GM10248 (cell line): ENCODE data around the gene B4GALT1.

ENCODE experiments used
- CTCF ChIA-PET: fragments of 300-600 bp; sonication (Branson Sonifier 250); formaldehyde crosslinking; extraction: SDS; loops from one replicate; lab custom pipeline; 2021; ENCODE audit warnings: antibody characterized with exemption; lab: Yijun Ruan, JAX
- POLR2A ChIA-PET: fragments of 350-650 bp; sonication (Branson Sonifier 250); formaldehyde crosslinking; extraction: SDS; loops from one replicate; lab custom pipeline; 2020; ENCODE audit warnings: antibody characterized with exemption; lab: Yijun Ruan, JAX
- DNase-seq: peaks from one replicate; pipeline ENCODE4 v3.0.0; 2012; ENCODE audit errors: extremely low spot score
- TF ChIP-seq, protein P1 (sequence below): IDR thresholded peaks from 2 replicates; pipeline ENCODE4 v1.5.1; 2012; ENCODE audit warnings: mild to moderate bottlenecking, low read depth; ENCODE audit errors: extremely low read depth, missing control alignments, control extremely low read depth

The B4GALT1 gene

DNA sequence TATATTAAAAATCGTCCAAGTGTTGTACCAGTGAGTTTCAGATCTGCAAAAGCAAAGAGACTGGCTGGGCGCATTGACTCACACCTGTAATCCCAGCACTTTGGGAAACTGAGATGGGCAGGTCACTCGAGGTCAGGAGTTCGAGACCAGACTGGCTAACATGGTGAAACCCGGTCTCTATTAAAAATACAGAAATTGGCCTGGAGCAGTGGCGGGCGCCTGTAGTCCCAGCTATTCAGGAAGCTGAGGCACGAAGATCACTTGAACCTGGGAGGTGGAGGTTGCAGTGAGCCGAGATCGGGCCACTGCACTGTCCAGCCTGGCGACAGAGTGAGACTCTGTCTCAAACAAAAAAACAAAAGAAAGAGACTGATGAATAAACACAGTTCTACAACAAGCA is 18.3 kb upstream of the B4GALT1 start:
- no peak for DNase-seq
- CTCF ChIA-PET = interaction anchor here (1.1 to 2.6 kb wide), 6 partner anchors 8 to 41 kb away, joined by 3 to 7 read pairs (median 4); no protein-coding TSS in a partner anchor
- POLR2A ChIA-PET = no interaction called here
- TF ChIP-seq, protein P1, sequence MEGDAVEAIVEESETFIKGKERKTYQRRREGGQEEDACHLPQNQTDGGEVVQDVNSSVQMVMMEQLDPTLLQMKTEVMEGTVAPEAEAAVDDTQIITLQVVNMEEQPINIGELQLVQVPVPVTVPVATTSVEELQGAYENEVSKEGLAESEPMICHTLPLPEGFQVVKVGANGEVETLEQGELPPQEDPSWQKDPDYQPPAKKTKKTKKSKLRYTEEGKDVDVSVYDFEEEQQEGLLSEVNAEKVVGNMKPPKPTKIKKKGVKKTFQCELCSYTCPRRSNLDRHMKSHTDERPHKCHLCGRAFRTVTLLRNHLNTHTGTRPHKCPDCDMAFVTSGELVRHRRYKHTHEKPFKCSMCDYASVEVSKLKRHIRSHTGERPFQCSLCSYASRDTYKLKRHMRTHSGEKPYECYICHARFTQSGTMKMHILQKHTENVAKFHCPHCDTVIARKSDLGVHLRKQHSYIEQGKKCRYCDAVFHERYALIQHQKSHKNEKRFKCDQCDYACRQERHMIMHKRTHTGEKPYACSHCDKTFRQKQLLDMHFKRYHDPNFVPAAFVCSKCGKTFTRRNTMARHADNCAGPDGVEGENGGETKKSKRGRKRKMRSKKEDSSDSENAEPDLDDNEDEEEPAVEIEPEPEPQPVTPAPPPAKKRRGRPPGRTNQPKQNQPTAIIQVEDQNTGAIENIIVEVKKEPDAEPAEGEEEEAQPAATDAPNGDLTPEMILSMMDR = no peak

DNA sequence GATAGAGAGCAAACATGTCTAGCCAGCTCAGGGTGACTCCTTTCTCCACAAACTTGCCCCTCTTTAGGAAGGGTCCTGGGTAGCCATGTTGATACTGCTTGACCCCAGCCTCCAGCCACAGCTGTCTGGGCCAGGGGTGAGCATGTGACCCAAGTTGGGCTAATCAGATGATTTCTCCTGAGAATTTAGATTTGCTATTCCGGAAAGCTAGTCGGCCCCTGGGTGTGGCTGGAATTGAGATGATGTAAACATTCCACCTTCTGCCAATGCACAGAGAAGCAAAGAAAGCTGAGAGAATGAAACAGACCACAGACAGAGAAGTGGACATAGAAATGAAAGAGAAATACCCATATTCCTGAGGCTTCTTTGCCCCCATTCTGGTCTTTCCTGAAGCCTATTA is 17.8 kb upstream of the B4GALT1 start:
- TF ChIP-seq, protein P1 = no peak
- no peak for DNase-seq
- POLR2A ChIA-PET = no interaction called here
- CTCF ChIA-PET = interaction anchor here (1.1 to 2.6 kb wide), 6 partner anchors 8 to 41 kb away, joined by 3 to 7 read pairs (median 4); no protein-coding TSS in a partner anchor

DNA sequence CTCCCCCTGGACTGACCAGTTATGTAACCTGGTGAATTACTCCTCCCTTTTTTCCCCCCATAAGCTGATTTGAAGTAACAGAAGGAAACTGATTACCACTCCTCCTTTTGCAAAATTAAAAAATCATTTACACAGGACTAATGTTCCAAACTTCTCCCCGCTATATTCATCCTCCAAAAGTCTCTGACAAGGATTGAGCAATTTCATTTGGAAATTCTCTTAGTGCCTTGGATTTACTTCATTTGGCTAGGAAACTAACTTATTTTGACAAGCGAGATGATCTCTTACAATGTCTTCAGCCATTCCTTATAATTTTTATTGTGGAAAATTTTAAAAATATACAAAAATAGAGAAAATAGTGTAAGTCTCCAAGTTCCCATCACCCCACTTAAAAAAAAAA is 15.4 kb upstream of the B4GALT1 start:
- TF ChIP-seq, protein P1 = no peak
- ChIA-PET CTCF (interaction anchor here (1.3 kb wide), 1 partner anchor 43 kb away, joined by 4 read pairs; no protein-coding TSS in a partner anchor), POLR2A (no interaction called here)
- DNase-seq = no peak

DNA sequence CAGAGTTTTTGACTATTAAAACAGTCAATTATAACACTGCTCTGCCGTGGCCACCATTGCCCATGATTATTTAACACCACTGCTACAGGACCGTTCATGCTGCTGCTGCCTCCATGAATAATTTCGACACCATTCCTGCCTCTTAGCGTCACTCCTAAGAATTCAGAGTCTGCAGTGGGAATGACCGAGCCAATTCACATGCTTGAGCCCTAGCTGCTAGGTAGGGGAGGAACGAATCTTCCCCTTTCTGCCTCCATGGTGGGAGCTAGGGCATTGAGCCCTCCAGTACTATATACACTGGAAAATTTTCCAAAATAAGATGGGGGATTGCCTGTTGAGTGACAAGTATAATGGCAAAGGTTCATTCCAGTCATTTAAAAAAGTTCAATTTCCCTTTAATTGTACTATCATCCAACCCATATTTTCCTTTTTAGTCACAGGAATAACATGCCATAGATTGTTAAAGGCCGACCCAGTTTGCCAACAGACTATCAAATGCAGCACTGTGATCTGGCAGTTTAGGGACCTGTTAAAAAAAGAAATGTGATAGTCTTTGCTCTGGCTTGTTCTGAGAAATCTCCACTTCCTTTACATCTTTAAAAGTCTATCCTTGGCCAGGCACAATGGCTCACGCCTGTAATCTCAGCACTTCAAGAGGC is 13.5 kb upstream of the B4GALT1 start:
- no peak for DNase-seq
- ChIA-PET POLR2A (no interaction called here), CTCF (no interaction called here)
- TF ChIP-seq, protein P1 = no peak

DNA sequence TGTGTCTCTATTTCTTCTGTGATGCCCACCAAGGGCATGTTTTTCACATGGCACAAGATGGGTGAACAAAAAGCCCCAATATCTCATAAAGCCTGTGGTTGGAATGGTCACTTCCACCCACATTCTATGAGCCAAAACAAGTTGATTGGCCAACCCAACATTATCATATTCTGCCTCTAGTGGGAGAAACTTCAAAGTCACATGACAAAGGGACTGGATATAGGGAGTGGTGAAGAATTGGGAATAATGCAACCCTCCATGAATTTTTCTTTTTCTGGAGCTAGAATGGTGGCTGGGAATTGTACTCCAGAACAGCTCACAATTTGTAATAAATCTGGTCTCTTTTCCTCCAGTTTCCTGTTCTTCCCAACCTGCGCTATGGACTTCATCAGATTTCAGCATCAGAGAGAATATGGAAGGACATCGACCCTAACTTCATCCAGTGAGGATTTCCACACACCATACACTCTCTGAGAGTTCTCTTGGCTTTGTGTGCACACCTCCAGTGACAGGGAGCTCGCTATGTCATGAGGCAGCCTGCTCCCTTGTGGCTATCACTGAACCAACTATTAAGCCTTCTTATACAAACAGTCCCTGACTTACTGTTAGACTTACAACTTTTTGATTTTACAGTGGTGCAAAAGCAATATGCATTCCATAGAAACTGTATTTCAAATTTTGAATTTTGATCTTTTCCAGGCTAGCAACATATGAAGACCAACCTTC is 12.0 kb upstream of the B4GALT1 start:
- DNase-seq = no peak
- CTCF ChIA-PET = interaction anchor here (0.8 to 2.2 kb wide), 5 partner anchors 8 to 47 kb away, joined by 3 to 5 read pairs (median 3); no protein-coding TSS in a partner anchor
- POLR2A ChIA-PET = no interaction called here
- TF ChIP-seq, protein P1 = no peak

DNA sequence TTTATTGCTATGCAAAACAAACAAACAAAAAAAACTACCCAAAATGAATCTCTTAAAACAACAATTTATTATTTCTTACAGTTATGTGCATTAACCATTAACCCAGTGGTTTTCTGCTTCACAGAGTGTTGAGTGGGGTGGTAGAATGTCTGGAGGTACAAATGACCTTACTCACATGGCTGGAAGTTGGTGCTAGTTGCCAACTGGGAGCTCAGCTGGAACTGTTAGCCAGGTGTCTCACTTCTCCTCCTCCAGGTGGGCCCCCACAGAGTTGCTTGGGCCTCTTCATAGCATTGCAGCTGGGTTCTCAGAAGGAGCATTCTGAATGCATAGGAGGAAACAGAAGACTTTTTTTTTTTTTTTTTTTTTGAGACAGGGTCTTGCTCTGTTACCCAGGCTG is 10.5 kb upstream of the B4GALT1 start:
- no peak for DNase-seq
- ChIA-PET POLR2A (interaction anchor here (0.7 kb wide), 1 partner anchor 71 kb away, joined by 4 read pairs; no protein-coding TSS in a partner anchor), CTCF (interaction anchor here (0.9 to 2.2 kb wide), 4 partner anchors 9 to 48 kb away, joined by 3 to 5 read pairs (median 4); no protein-coding TSS in a partner anchor)
- TF ChIP-seq, protein P1 = no peak
